ENCODE results near the gene C19orf12. TPM values are rescaled to one million over a fixed set of nuclear protein-coding genes. Genes with fewer than 3 reads are reported as not detected.

The C19orf12 gene
- total and polyA plus RNA-seq, 7 experiments from 2014 or later = 17.6 to 51.5 (median 23.3) TPM

DNA sequence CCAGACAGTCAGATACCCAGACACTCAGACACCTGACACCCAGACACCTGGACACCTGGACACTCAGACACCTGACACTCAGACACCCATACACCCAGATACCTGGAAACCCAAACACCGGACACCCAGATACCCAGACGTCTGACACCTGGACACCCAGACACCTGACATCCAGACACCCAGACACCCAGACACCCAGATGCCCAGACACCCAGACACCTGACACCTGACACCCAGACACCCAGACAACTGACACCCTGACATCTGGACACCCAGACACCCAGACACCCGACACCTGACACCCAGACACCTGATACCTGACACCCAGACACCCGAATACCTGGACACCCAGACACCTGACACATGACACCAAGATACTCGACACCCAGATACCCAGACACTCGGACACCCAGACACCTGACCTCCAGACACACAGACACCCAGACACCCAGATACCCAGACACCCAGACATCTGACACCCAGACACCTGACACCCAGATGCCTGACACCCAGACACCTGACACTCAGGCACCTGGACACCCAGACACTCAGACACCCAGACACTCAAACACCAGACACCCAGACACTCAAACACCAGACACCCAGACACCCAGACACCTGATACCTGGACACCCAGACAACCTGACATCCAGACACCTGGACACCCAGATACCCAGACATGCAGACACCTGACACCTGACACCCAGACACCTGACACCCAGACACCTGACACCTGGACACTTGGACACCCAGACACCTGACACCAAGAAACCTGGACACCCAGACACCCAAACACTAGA lies 19.1 kb downstream of the C19orf12 start:
- peak overlapping the region in 1 of 10 donors; percentile 14 for H3K4me3 Mint-ChIP-seq

GRCh38 chr19:29694669-29695627 lies 20.1 kb downstream of the C19orf12 start:
- Histone ChIP-seq H3K4me1 (ENCODE audit: control insufficient read depth in 2 of 2, insufficient read depth in 2 of 2, low read length in 2 of 2) (peaks cover 0 to 16% of the 10 kb centered on the region in 2 donors), H3K4me3 (ENCODE audit: low read length) (no peak overlapping the region), H3K27me3 (ENCODE audit: control insufficient read depth in 2 of 2, insufficient read depth in 2 of 2, low read length in 2 of 2) (no peaks in the 10 kb centered on the region), H3K27ac (ENCODE audit: low read depth, low read length) (no peak overlapping the region), H3K36me3 (ENCODE audit: control insufficient read depth in 2 of 3, insufficient read depth in 3 of 3, low read length in 3 of 3) (no peaks in the 10 kb centered on the region), H3K9me3 (ENCODE audit: control insufficient read depth in 2 of 3, low read length in 3 of 3) (peaks cover 0 to 4% (median 0%) of the 10 kb centered on the region in 3 experiments)
- Mint-ChIP-seq H3K4me3 (peak overlapping the region in 2 of 10 donors; percentile 14 to 36), H3K27me3 (no peaks in the 10 kb centered on the region), H3K4me1 (peaks cover 9 to 29% (median 17%) of the 10 kb centered on the region in 7 donors), H3K27ac (peak overlapping the region; percentile 63 to 87 (median 81)), H3K9me3 (peaks cover 0 to 3% (median 0%) of the 10 kb centered on the region in 11 donors), H3K36me3 (peaks cover 0 to 6% (median 0%) of the 10 kb centered on the region in 5 donors)
- intact Hi-C loops (cut with micrococcal nuclease) = loop anchor here (1.0 to 5.0 kb wide), 2 partner anchors 21 to 168 kb away; partner anchors contain the start of gene VSTM2B (in 1 of the 2)
- ATAC-seq = peak; percentile 98
- ChIA-PET POLR2A (interaction anchor here (0.7 to 6.6 kb wide), 7 partner anchors 19 to 89 kb away, joined by 3 to 131 read pairs (median 4); partner anchors contain the start of genes C19orf12 and POP4), CTCF (interaction anchor here (0.7 to 7.0 kb wide), 14 partner anchors 9 to 178 kb away, joined by 3 to 180 read pairs (median 5); partner anchors contain the start of genes C19orf12, PLEKHF1 and POP4)
- DNase-seq = peak; percentile 70 to 86 (median 78)

More for the DNA sequence above, 19.1 kb downstream of the C19orf12 start:
- Histone ChIP-seq H3K4me1 (ENCODE audit: control insufficient read depth in 2 of 2, insufficient read depth in 2 of 2, low read length in 2 of 2) (peaks cover 0 to 13% of the 10 kb centered on the region in 2 donors), H3K27me3 (ENCODE audit: control insufficient read depth in 2 of 2, insufficient read depth in 2 of 2, low read length in 2 of 2) (no peaks in the 10 kb centered on the region), H3K36me3 (ENCODE audit: control insufficient read depth in 2 of 3, insufficient read depth in 3 of 3, low read length in 3 of 3) (no peaks in the 10 kb centered on the region), H3K9me3 (ENCODE audit: control insufficient read depth in 2 of 3, low read length in 3 of 3) (no peaks in the 10 kb centered on the region), H3K4me3 (ENCODE audit: low read length) (no peak overlapping the region), H3K27ac (ENCODE audit: low read depth, low read length) (no peak overlapping the region)
- intact Hi-C loops (cut with micrococcal nuclease) = no loop called here
- DNase-seq = no peak
- CTCF ChIA-PET = interaction anchor here (1.1 to 7.0 kb wide), 3 partner anchors 18 to 86 kb away, joined by 3 to 180 read pairs (median 115); partner anchors contain the start of gene C19orf12
- ATAC-seq = no peak
- Mint-ChIP-seq H3K27ac (peak overlapping the region; percentile 12 to 91 (median 72)), H3K27me3 (no peaks in the 10 kb centered on the region), H3K36me3 (peaks cover 0 to 6% (median 0%) of the 10 kb centered on the region in 5 donors), H3K4me1 (peaks cover 9 to 29% (median 15%) of the 10 kb centered on the region in 7 donors), H3K9me3 (peaks cover 0 to 3% (median 0%) of the 10 kb centered on the region in 11 donors)
- POLR2A ChIA-PET = interaction anchor here (0.7 to 6.6 kb wide), 6 partner anchors 18 to 149 kb away, joined by 3 to 131 read pairs (median 4); partner anchors contain the start of genes C19orf12 and POP4

DNA sequence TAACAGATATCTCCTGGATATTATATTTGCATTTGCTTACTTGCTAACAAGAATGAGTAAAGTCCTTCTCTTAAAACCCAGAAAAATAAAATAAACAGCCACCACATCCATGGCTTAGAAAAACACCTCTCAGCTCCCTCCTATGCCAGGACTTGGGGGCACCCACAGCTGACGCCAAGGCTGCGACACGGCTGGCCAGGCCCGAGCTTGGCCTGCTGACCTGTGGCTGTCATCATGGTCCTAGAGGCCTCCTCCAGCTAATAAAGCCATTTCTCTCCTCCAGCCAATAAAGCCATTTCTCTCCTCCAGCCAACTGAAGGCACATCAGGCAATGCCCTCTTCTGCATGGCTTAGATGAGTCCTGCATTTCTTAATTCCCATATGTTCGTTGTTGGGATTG lies 20.9 kb downstream of the C19orf12 start:
- H3K4me1 Mint-ChIP-seq = peaks cover 14 to 34% (median 23%) of the 10 kb centered on the region in 7 donors
- Histone ChIP-seq H3K4me3 (ENCODE audit: low read length) (no peak overlapping the region), H3K4me1 (ENCODE audit: control insufficient read depth in 2 of 2, insufficient read depth in 2 of 2, low read length in 2 of 2) (peaks cover 0 to 16% of the 10 kb centered on the region in 2 donors), H3K36me3 (ENCODE audit: control insufficient read depth in 2 of 3, insufficient read depth in 3 of 3, low read length in 3 of 3) (no peaks in the 10 kb centered on the region), H3K9me3 (ENCODE audit: control insufficient read depth in 2 of 3, low read length in 3 of 3) (peaks cover 0 to 4% (median 0%) of the 10 kb centered on the region in 3 experiments), H3K27ac (ENCODE audit: low read depth, low read length) (no peak overlapping the region), H3K27me3 (ENCODE audit: control insufficient read depth in 2 of 2, insufficient read depth in 2 of 2, low read length in 2 of 2) (no peaks in the 10 kb centered on the region)
- ATAC-seq (no peak), DNase-seq (no peak)
- H3K27me3 Mint-ChIP-seq = no peaks in the 10 kb centered on the region
- H3K9me3 Mint-ChIP-seq = peaks cover 0 to 6% (median 0%) of the 10 kb centered on the region in 11 donors
- peaks cover 0 to 11% (median 3%) of the 10 kb centered on the region in 5 donors for H3K36me3 Mint-ChIP-seq
- no peak overlapping the region for H3K4me3 Mint-ChIP-seq
- intact Hi-C loops (cut with micrococcal nuclease) = loop anchor here (1.0 to 5.0 kb wide), 2 partner anchors 22 to 167 kb away; partner anchors contain the start of gene VSTM2B (in 1 of the 2)
- H3K27ac Mint-ChIP-seq = peak overlapping the region in 5 of 9 donors; percentile 72 to 87 (median 81)
- POLR2A ChIA-PET = interaction anchor here (1.1 to 6.6 kb wide), 5 partner anchors 20 to 88 kb away, joined by 3 to 131 read pairs (median 5); partner anchors contain the start of genes C19orf12 and POP4
- CTCF ChIA-PET = interaction anchor here (0.8 to 7.0 kb wide), 13 partner anchors 10 to 179 kb away, joined by 3 to 180 read pairs (median 5); partner anchors contain the start of genes C19orf12, PLEKHF1 and POP4

- Histone ChIP-seq H3K27ac (ENCODE audit: low read depth, low read length) (no peak overlapping the region), H3K27me3 (ENCODE audit: control insufficient read depth in 2 of 2, insufficient read depth in 2 of 2, low read length in 2 of 2) (no peaks in the 10 kb centered on the region), H3K4me1 (ENCODE audit: control insufficient read depth in 2 of 2, insufficient read depth in 2 of 2, low read length in 2 of 2) (peaks cover 0 to 16% of the 10 kb centered on the region in 2 donors), H3K36me3 (ENCODE audit: control insufficient read depth in 2 of 3, insufficient read depth in 3 of 3, low read length in 3 of 3) (no peaks in the 10 kb centered on the region), H3K9me3 (ENCODE audit: control insufficient read depth in 2 of 3, low read length in 3 of 3) (peaks cover 0 to 4% (median 0%) of the 10 kb centered on the region in 3 experiments), H3K4me3 (ENCODE audit: low read length) (no peak overlapping the region)
- H3K27ac Mint-ChIP-seq = peak overlapping the region in 8 of 9 donors; percentile 2 to 77 (median 55)
- H3K4me1 Mint-ChIP-seq = peaks cover 20 to 43% (median 28%) of the 10 kb centered on the region in 7 donors
- DNase-seq (peak in 8 of 9 donors; percentile 49 to 73 (median 63)), ATAC-seq (peak; percentile 67)
- ChIA-PET POLR2A (interaction anchor here (1.6 to 6.6 kb wide), 6 partner anchors 10 to 85 kb away, joined by 9 to 131 read pairs (median 27); partner anchors contain the start of genes C19orf12 and POP4), CTCF (interaction anchor here (0.7 to 7.0 kb wide), 12 partner anchors 9 to 84 kb away, joined by 3 to 180 read pairs (median 5); partner anchors contain the start of genes C19orf12, PLEKHF1 and POP4)
- H3K27me3 Mint-ChIP-seq = no peaks in the 10 kb centered on the region
- intact Hi-C loops (cut with micrococcal nuclease) = loop anchor here (1.0 to 5.0 kb wide), 5 partner anchors 20 to 164 kb away; partner anchors contain the start of genes PLEKHF1 (in 1 of the 2), POP4 (in 1 of the 2) and VSTM2B (in 1 of the 2)
- H3K36me3 Mint-ChIP-seq = peaks cover 0 to 13% (median 3%) of the 10 kb centered on the region in 5 donors
- no peak overlapping the region for H3K4me3 Mint-ChIP-seq
- H3K9me3 Mint-ChIP-seq = peaks cover 0 to 5% (median 0%) of the 10 kb centered on the region in 11 donors
These were observed 24.2 kb downstream of the C19orf12 start for GRCh38 chr19:29690842-29691241.

DNA sequence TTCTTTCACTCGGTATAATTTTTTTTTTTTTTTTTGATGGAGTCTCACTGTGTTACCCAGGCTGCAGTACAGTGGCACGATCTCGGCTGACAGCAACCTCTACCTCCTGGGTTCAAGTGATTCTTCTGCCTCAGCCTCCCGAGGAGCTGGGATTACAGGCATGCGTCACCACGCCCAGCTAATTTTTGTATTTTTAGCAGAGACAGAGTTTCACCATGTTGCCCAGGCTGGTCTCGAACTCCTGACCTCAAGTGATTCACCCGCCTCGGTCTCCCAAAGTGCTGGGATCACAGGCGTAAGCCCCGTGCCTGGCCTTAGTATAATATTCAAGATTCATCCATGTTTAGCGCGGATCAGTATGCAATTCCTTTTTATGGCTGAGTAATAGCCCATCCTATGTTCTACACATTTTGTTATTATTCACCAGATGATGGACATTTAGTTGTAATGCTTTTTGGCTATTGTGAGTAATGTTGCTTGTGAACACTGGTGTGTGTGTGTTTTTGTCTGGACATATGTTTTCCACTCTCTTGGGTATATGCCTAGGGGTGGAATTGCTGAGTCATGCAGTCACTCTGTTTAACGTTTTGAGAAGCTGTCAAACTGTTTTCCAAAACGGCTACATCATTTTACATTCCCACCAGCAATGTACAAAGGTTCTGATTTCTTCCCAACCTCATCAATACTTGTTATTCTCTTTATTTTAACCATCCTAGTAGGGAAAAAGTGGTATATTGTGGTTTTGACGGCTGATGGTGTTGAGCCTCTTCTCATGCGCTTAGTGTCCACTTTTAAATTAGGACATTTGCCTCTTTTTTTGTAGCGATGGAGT lies 26.9 kb downstream of the C19orf12 start:
- peaks cover 0 to 5% (median 0%) of the 10 kb centered on the region in 11 donors for H3K9me3 Mint-ChIP-seq
- peaks cover 15 to 46% (median 32%) of the 10 kb centered on the region in 7 donors for H3K4me1 Mint-ChIP-seq
- CTCF ChIA-PET = interaction anchor here (0.9 kb wide), 1 partner anchor 22 kb away, joined by 5 read pairs; the partner anchor contains the start of gene PLEKHF1
- Histone ChIP-seq H3K27ac (ENCODE audit: low read depth, low read length) (no peak overlapping the region), H3K4me3 (ENCODE audit: low read length) (no peak overlapping the region), H3K9me3 (ENCODE audit: control insufficient read depth in 2 of 3, low read length in 3 of 3) (peaks cover 0 to 4% (median 0%) of the 10 kb centered on the region in 3 experiments), H3K36me3 (ENCODE audit: control insufficient read depth in 2 of 3, insufficient read depth in 3 of 3, low read length in 3 of 3) (no peaks in the 10 kb centered on the region), H3K4me1 (ENCODE audit: control insufficient read depth in 2 of 2, insufficient read depth in 2 of 2, low read length in 2 of 2) (peaks cover 0 to 3% of the 10 kb centered on the region in 2 donors), H3K27me3 (ENCODE audit: control insufficient read depth in 2 of 2, insufficient read depth in 2 of 2, low read length in 2 of 2) (no peaks in the 10 kb centered on the region)
- H3K4me3 Mint-ChIP-seq = no peak overlapping the region
- POLR2A ChIA-PET = interaction anchor here (1.4 to 5.5 kb wide), 2 partner anchors 16 to 78 kb away, joined by 3 to 38 read pairs; no protein-coding TSS in a partner anchor
- DNase-seq = no peak
- peak overlapping the region in 2 of 9 donors; percentile 5 to 29 for H3K27ac Mint-ChIP-seq
- no peak for ATAC-seq
- intact Hi-C loops (cut with micrococcal nuclease) = no loop called here
- H3K27me3 Mint-ChIP-seq = no peaks in the 10 kb centered on the region
- peaks cover 0 to 14% (median 3%) of the 10 kb centered on the region in 5 donors for H3K36me3 Mint-ChIP-seq
